Upper lobe of left lung (tissue), 6 donors: ENCODE results near the gene RIPOR2. TPM values are rescaled to one million over a fixed set of nuclear protein-coding genes. Genes with fewer than 3 reads are reported as not detected.
A peak's percentile ranks its signal among the peaks of the same experiment; 100 is the strongest.

ENCODE experiments used
- ATAC-seq, 2 donors: fragments of 200-7000 bp; cut with Tn5 transposase; one replicate each; pipeline ENCODE4 v1.9.1; 2022; ENCODE audit warnings: mild to moderate bottlenecking in 2 of 2, moderate library complexity in 2 of 2; ENCODE audit not compliant: low FRiP score in 2 of 2
- DNase-seq, 2 donors: peaks; one replicate each; pipeline ENCODE4 v3.0.0-alpha.2; 2019 to 2020
- H3K27ac ChIP-seq, 4 donors: fragments of 200-600 bp; sonication (generic); one replicate each; pipeline ENCODE4 v1.5.1; 2016 to 2019
- H3K27me3 ChIP-seq, 4 donors: fragments of 200-600 bp; sonication (generic); one replicate each; pipeline ENCODE4 v1.5.1; 2017 to 2019
- H3K36me3 ChIP-seq, 4 donors: fragments of 200-600 bp; sonication (generic); one replicate each; pipeline ENCODE4 v1.5.1; 2016 to 2019
- H3K4me1 ChIP-seq, 4 donors: fragments of 200-600 bp; sonication (generic); one replicate each; pipeline ENCODE4 v1.5.1; 2018 to 2019
- H3K4me3 ChIP-seq, 4 donors: fragments of 200-600 bp; sonication (generic); one replicate each; pipeline ENCODE4 v1.5.1; 2017 to 2019; ENCODE audit warnings: mild to moderate bottlenecking in 2 of 4, moderate library complexity in 1 of 4
- H3K9me3 ChIP-seq, 4 donors: fragments of 200-600 bp; sonication (generic); one replicate each; pipeline ENCODE4 v1.5.1; 2018 to 2019
- EP300 ChIP-seq, 4 donors: sonication (generic); formaldehyde crosslinking; IDR thresholded peaks; one replicate each; pipeline ENCODE4 v1.5.1; 2017; ENCODE audit warnings: antibody characterized with exemption in 4 of 4, control low read depth in 2 of 4
- POLR2A ChIP-seq, 4 donors: fragments of 450-650 bp; IDR thresholded peaks; one replicate each; pipeline ENCODE4 v1.5.1; 2016 to 2017; ENCODE audit warnings: antibody characterized with exemption in 4 of 4, mild to moderate bottlenecking in 2 of 4
- POLR2AphosphoS5 ChIP-seq, 2 donors: sonication (generic); formaldehyde crosslinking; IDR thresholded peaks; one replicate each; pipeline ENCODE4 v1.5.1; 2017; ENCODE audit warnings: antibody characterized with exemption in 2 of 2
- WGBS, 2 donors: methylation state at CpG; one replicate each; pipeline ENCODE4 v1.1.5; 2017 to 2018; 5-methylcytosine and 5-hydroxymethylcytosine counted together
- total RNA-seq, 6 donors: library from RNA; depleted of rRNA in 4 of 6; stranded (reverse); fragments of >200 nt in 4 of 6; gene quantifications; one replicate each; pipeline versions ENCODE4 v1.1.0 to v1.2.1, GENCODE V29; 2016 to 2021
- TF ChIP-seq, protein P1 (sequence below), 6 experiments: fragments of 450-650 bp in 4 of 6; fragments of 200-600 bp in 2 of 6; sonication (generic) in 2 of 6; IDR thresholded peaks; one replicate each; pipeline ENCODE4 v1.5.1; 2016 to 2019; ENCODE audit warnings: antibody characterized with exemption in 6 of 6
- donor health status: DM: no; HTN: no; CAD: no; lungs with moderate emphysema.
- donor health status: DM: no; HTN: yes; CAD: no; lungs with severe emphysema.

Gene RIPOR2
- total RNA-seq, 6 donors from 2014 or later, result 25.3 to 67.1 (median 48.3) TPM

DNA sequence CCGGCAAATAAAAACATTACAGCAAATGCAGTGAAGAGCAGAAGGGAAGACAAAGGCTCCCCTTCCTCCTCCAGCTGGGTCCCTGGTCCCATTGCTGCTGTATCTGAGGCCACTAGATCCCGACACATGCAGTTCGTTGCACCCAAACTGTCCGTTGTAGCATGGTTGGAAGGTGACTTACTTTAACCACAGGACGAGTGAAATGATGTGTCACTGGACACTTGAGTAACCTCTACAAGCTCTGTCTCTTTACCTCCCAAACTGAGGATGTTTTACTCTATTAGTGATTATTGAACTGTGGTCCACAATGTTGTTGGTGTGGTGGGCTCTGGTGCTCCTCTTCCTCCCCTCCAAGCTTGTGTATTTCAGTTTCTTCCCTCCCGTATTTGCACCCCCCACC is 90.9 kb downstream of the RIPOR2 start:
- Histone ChIP-seq H3K4me3 (no peak overlapping the region), H3K36me3 (peaks cover 0 to 63% (median 16%) of the 10 kb centered on the region in 4 donors), H3K27ac (no peak overlapping the region), H3K4me1 (no peaks in the 10 kb centered on the region), H3K27me3 (no peaks in the 10 kb centered on the region), H3K9me3 (no peaks in the 10 kb centered on the region)
- 82 to 95% methylated on average over 6 of the region's 6 CpGs for WGBS, 2 donors
- TF ChIP-seq EP300 (IDR thresholded peaks at IDR 0.05) (no peak), POLR2AphosphoS5 (IDR thresholded peaks at IDR 0.05) (no peak), POLR2A (IDR thresholded peaks at IDR 0.05) (no peak)
- TF ChIP-seq, protein P1, sequence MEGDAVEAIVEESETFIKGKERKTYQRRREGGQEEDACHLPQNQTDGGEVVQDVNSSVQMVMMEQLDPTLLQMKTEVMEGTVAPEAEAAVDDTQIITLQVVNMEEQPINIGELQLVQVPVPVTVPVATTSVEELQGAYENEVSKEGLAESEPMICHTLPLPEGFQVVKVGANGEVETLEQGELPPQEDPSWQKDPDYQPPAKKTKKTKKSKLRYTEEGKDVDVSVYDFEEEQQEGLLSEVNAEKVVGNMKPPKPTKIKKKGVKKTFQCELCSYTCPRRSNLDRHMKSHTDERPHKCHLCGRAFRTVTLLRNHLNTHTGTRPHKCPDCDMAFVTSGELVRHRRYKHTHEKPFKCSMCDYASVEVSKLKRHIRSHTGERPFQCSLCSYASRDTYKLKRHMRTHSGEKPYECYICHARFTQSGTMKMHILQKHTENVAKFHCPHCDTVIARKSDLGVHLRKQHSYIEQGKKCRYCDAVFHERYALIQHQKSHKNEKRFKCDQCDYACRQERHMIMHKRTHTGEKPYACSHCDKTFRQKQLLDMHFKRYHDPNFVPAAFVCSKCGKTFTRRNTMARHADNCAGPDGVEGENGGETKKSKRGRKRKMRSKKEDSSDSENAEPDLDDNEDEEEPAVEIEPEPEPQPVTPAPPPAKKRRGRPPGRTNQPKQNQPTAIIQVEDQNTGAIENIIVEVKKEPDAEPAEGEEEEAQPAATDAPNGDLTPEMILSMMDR (IDR thresholded peaks at IDR 0.05), result no peak
- ATAC-seq (no peak), DNase-seq (no peak)

DNA sequence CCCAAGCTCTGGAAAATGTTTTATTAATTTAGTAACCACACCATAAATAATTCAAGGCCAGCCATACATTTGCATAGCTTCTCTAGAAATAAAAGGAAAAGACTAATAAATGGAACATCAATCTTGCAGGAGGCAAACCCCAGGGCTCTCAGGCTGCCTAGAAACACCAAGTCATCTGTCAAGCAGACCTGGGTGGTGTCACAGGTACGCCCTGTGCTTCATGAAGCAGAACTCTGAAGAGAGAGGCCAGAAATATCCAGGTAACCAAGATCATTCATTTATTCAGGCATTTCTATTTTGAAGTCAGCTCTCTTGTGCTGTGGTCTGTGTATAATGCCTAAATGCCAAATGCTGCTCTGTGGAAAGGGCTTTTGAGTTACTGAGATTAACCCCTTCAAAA is 91.7 kb downstream of the RIPOR2 start:
- no peak overlapping the region for H3K27ac ChIP-seq
- H3K4me1 ChIP-seq, result no peaks in the 10 kb centered on the region
- H3K9me3 ChIP-seq, result no peaks in the 10 kb centered on the region
- no peaks in the 10 kb centered on the region for H3K27me3 ChIP-seq
- no peak overlapping the region for H3K4me3 ChIP-seq
- TF ChIP-seq POLR2A (IDR thresholded peaks at IDR 0.05), result no peak
- TF ChIP-seq, protein P1 (IDR thresholded peaks at IDR 0.05), result no peak
- no peak for TF ChIP-seq POLR2AphosphoS5 (IDR thresholded peaks at IDR 0.05)
- TF ChIP-seq EP300 (IDR thresholded peaks at IDR 0.05), result no peak
- ATAC-seq (no peak), DNase-seq (no peak)
- WGBS, 2 donors, result 76 to 94% methylated on average over 1 of the region's 1 CpG
- H3K36me3 ChIP-seq, result peaks cover 0 to 54% (median 12%) of the 10 kb centered on the region in 4 donors

DNA sequence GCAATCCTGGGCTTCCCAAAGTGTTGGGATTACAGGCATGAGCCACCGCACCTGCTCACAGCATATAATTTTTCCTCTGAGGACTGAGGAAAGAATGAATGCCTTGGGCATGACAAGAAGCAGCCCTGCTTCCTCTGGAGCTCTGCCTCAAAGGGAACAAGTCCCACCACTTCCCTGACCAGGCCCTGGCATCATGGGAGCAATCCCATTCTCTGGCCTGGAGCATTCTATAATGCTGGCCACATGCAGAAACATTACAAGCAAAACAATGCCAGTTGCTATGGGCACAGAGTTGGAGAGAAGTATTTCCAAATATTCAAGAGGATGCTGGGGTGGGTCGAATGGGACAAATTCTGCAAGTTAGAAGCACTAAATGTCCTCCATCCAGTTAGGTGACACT is 95.6 kb downstream of the RIPOR2 start:
- 79 to 86% methylated on average over 2 of the region's 2 CpGs for WGBS, 2 donors
- Histone ChIP-seq H3K9me3 (no peaks in the 10 kb centered on the region), H3K4me1 (peaks cover 0 to 7% (median 3%) of the 10 kb centered on the region in 4 donors), H3K4me3 (no peak overlapping the region), H3K27me3 (no peaks in the 10 kb centered on the region), H3K36me3 (peaks cover 0 to 20% (median 12%) of the 10 kb centered on the region in 4 donors), H3K27ac (no peak overlapping the region)
- DNase-seq (no peak), ATAC-seq (no peak)
- TF ChIP-seq, protein P1 (IDR thresholded peaks at IDR 0.05), result no peak
- TF ChIP-seq POLR2A (IDR thresholded peaks at IDR 0.05) (no peak), EP300 (IDR thresholded peaks at IDR 0.05) (no peak), POLR2AphosphoS5 (IDR thresholded peaks at IDR 0.05) (no peak)

DNA sequence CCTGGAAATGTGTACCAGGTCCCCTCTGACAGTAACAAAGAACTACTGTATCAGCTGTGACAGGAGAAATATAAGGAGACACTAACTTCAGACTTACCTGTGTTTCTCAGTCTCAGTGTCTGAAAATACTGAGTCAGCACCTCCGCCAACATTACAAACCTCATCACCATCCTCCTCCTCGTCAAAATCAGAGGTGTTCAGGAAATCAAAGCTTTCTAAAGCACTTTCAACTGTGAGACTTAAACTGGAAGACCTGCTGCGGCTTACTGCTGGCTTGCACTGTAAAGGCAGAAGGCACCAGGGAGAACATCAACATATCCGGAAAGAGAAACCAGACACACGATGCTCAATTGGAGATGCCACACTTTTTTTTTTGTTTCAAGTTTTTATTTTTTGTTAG is 96.8 kb downstream of the RIPOR2 start:
- peaks cover 0 to 9% (median 3%) of the 10 kb centered on the region in 4 donors for H3K4me1 ChIP-seq
- 75 to 82% methylated on average over 5 of the region's 5 CpGs for WGBS, 2 donors
- no peaks in the 10 kb centered on the region for H3K9me3 ChIP-seq
- no peaks in the 10 kb centered on the region for H3K27me3 ChIP-seq
- ATAC-seq, result no peak
- TF ChIP-seq POLR2AphosphoS5 (IDR thresholded peaks at IDR 0.05) (no peak), POLR2A (IDR thresholded peaks at IDR 0.05) (no peak), EP300 (IDR thresholded peaks at IDR 0.05) (no peak)
- TF ChIP-seq, protein P1 (IDR thresholded peaks at IDR 0.05), result no peak
- no peak overlapping the region for H3K4me3 ChIP-seq
- no peak overlapping the region for H3K27ac ChIP-seq
- DNase-seq, result no peak
- peaks cover 0 to 17% (median 12%) of the 10 kb centered on the region in 4 donors for H3K36me3 ChIP-seq

DNA sequence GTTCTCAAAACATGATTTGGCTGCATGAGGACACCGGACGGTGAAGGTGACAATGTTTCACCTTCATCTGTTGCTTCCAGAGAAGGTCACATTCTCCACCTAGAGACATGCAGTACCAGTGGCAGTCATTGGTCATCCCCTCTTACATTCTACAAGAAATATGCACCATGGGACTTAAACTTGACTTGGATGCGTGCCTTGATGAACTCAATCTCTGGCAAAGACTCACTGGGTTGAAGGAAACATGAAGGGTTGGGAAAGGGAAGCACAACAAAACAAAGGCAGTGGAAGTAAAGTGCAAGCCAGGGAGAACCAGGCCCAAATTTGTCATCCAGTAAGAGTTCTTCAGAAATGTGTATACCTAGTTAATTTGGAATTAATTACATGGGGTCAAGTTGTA is 97.7 kb downstream of the RIPOR2 start:
- H3K36me3 ChIP-seq, result peaks cover 0 to 14% (median 7%) of the 10 kb centered on the region in 4 donors
- 93 to 95% methylated on average over 3 of the region's 3 CpGs for WGBS, 2 donors
- peaks cover 0 to 9% (median 3%) of the 10 kb centered on the region in 4 donors for H3K4me1 ChIP-seq

More for the DNA sequence above, 97.7 kb downstream of the RIPOR2 start:
- H3K27ac ChIP-seq, result peak overlapping the region in 1 of 4 donors; percentile 36
- H3K27me3 ChIP-seq, result no peaks in the 10 kb centered on the region
- no peak overlapping the region for H3K4me3 ChIP-seq
- no peaks in the 10 kb centered on the region for H3K9me3 ChIP-seq
- ATAC-seq (peak in 1 of 2 donors; percentile 72), DNase-seq (no peak)
- TF ChIP-seq EP300 (IDR thresholded peaks at IDR 0.05), result no peak
- TF ChIP-seq POLR2A (IDR thresholded peaks at IDR 0.05), result no peak
- TF ChIP-seq, protein P1 (IDR thresholded peaks at IDR 0.05), result no peak
- no peak for TF ChIP-seq POLR2AphosphoS5 (IDR thresholded peaks at IDR 0.05)
